ENCODE measurements around the gene SEC31A. TPM values are rescaled to one million over a fixed set of nuclear protein-coding genes. Genes with fewer than 3 reads are reported as not detected.
A peak's percentile ranks its signal among the peaks of the same experiment; 100 is the strongest.

Gene SEC31A
- total RNA-seq, 1 experiment from 2014 or later = 137 TPM

DNA sequence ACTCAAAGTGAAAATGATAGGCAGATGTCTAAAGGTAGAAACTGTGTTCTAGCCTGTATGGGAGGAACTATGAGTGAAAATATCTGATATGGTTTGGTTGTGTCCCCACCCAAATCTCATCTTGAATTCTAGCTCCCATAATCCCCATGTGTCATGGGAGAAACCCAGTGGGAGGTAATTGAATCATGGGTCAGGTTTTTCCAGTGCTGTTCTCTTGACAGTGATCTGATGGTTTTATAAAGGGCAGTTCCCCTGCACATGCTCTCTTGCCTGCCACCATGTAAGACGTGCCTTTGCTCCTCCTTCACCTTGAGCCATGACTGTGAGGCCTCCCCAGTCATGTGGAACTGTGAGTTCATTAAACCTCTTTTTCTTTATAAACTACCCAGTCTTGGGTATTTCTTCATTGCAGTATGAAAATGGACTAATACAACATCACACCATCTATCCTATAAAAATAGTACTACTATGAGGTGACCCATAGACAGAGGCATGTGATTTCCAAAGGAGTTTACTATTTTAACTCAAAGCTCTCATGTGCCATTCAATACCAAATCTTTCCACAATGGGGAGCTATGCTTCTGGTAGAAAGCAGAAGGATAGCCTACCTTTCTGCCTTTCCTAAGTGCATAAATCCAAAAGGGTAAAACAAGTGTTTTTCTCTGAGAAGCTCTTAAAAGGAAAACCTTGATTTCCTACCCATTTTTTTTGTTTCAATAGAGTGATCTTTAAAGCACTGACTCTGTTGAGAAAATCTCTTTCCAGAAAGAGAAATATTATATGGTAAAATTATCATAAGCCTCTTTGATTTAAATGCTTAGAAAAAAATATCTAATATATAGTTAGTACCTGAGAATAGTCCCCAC lies 38.8 kb downstream of the SEC31A start:
- H3K27ac Mint-ChIP-seq = peak overlapping the region; percentile 17; the same call in 1 of the 2 replicates
- peak; percentile 56; the same call in 1 of the 2 replicates for ATAC-seq

More for the DNA sequence above, 38.8 kb downstream of the SEC31A start:
- Mint-ChIP-seq H3K27me3 (ENCODE audit: low read depth) (no peaks in the 10 kb centered on the region), H3K9me3 (no peaks in the 10 kb centered on the region), H3K36me3 (peaks cover 68% of the 10 kb centered on the region), H3K4me1 (no peaks in the 10 kb centered on the region), H3K4me3 (no peak overlapping the region)
- DNase-seq (ENCODE audit: low spot score) = no peak
- CTCF ChIA-PET = interaction anchor here (0.6 to 1.6 kb wide), 14 partner anchors 9 to 428 kb away, joined by 3 to 10 read pairs (median 6); partner anchors contain the start of genes COPS4, SCD5 and THAP9
- TF ChIP-seq ESRRA (CRISPR knock-in tag; IDR thresholded peaks at IDR 0.05; ENCODE audit: borderline replicate concordance) (no peak), ZNF396 (CRISPR knock-in tag; IDR thresholded peaks at IDR 0.05; ENCODE audit: borderline replicate concordance) (no peak), ZNF121 (CRISPR knock-in tag; IDR thresholded peaks at IDR 0.05) (no peak), ZNF263 (CRISPR knock-in tag; IDR thresholded peaks at IDR 0.05; ENCODE audit: low read depth) (no peak), OVOL2 (CRISPR knock-in tag; IDR thresholded peaks at IDR 0.05; ENCODE audit: borderline replicate concordance) (no peak), SP1 (CRISPR knock-in tag; conservative IDR thresholded peaks at IDR 0.05) (no peak), SOX15 (CRISPR knock-in tag; IDR thresholded peaks at IDR 0.05) (no peak), SMAD4 (CRISPR knock-in tag; IDR thresholded peaks at IDR 0.05) (no peak), GRHL2 (CRISPR knock-in tag; IDR thresholded peaks at IDR 0.05; ENCODE audit: insufficient replicate concordance, severe bottlenecking) (no peak), NR2C2 (CRISPR knock-in tag; IDR thresholded peaks at IDR 0.05) (no peak), FOXJ3 (CRISPR knock-in tag; IDR thresholded peaks at IDR 0.05; ENCODE audit: borderline replicate concordance) (no peak)
- TF ChIP-seq, protein P1, sequence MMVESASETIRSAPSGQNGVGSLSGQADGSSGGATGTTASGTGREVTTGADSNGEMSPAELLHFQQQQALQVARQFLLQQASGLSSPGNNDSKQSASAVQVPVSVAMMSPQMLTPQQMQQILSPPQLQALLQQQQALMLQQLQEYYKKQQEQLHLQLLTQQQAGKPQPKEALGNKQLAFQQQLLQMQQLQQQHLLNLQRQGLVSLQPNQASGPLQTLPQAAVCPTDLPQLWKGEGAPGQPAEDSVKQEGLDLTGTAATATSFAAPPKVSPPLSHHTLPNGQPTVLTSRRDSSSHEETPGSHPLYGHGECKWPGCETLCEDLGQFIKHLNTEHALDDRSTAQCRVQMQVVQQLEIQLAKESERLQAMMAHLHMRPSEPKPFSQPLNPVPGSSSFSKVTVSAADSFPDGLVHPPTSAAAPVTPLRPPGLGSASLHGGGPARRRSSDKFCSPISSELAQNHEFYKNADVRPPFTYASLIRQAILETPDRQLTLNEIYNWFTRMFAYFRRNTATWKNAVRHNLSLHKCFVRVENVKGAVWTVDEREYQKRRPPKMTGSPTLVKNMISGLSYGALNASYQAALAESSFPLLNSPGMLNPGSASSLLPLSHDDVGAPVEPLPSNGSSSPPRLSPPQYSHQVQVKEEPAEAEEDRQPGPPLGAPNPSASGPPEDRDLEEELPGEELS (CRISPR knock-in tag; IDR thresholded peaks at IDR 0.05) = no peak
- TF ChIP-seq, protein P2, sequence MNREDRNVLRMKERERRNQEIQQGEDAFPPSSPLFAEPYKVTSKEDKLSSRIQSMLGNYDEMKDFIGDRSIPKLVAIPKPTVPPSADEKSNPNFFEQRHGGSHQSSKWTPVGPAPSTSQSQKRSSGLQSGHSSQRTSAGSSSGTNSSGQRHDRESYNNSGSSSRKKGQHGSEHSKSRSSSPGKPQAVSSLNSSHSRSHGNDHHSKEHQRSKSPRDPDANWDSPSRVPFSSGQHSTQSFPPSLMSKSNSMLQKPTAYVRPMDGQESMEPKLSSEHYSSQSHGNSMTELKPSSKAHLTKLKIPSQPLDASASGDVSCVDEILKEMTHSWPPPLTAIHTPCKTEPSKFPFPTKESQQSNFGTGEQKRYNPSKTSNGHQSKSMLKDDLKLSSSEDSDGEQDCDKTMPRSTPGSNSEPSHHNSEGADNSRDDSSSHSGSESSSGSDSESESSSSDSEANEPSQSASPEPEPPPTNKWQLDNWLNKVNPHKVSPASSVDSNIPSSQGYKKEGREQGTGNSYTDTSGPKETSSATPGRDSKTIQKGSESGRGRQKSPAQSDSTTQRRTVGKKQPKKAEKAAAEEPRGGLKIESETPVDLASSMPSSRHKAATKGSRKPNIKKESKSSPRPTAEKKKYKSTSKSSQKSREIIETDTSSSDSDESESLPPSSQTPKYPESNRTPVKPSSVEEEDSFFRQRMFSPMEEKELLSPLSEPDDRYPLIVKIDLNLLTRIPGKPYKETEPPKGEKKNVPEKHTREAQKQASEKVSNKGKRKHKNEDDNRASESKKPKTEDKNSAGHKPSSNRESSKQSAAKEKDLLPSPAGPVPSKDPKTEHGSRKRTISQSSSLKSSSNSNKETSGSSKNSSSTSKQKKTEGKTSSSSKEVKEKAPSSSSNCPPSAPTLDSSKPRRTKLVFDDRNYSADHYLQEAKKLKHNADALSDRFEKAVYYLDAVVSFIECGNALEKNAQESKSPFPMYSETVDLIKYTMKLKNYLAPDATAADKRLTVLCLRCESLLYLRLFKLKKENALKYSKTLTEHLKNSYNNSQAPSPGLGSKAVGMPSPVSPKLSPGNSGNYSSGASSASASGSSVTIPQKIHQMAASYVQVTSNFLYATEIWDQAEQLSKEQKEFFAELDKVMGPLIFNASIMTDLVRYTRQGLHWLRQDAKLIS (CRISPR knock-in tag; IDR thresholded peaks at IDR 0.05; ENCODE audit: borderline replicate concordance) = no peak
- TF ChIP-seq, protein P3, sequence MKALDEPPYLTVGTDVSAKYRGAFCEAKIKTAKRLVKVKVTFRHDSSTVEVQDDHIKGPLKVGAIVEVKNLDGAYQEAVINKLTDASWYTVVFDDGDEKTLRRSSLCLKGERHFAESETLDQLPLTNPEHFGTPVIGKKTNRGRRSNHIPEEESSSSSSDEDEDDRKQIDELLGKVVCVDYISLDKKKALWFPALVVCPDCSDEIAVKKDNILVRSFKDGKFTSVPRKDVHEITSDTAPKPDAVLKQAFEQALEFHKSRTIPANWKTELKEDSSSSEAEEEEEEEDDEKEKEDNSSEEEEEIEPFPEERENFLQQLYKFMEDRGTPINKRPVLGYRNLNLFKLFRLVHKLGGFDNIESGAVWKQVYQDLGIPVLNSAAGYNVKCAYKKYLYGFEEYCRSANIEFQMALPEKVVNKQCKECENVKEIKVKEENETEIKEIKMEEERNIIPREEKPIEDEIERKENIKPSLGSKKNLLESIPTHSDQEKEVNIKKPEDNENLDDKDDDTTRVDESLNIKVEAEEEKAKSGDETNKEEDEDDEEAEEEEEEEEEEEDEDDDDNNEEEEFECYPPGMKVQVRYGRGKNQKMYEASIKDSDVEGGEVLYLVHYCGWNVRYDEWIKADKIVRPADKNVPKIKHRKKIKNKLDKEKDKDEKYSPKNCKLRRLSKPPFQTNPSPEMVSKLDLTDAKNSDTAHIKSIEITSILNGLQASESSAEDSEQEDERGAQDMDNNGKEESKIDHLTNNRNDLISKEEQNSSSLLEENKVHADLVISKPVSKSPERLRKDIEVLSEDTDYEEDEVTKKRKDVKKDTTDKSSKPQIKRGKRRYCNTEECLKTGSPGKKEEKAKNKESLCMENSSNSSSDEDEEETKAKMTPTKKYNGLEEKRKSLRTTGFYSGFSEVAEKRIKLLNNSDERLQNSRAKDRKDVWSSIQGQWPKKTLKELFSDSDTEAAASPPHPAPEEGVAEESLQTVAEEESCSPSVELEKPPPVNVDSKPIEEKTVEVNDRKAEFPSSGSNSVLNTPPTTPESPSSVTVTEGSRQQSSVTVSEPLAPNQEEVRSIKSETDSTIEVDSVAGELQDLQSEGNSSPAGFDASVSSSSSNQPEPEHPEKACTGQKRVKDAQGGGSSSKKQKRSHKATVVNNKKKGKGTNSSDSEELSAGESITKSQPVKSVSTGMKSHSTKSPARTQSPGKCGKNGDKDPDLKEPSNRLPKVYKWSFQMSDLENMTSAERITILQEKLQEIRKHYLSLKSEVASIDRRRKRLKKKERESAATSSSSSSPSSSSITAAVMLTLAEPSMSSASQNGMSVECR (CRISPR knock-in tag; IDR thresholded peaks at IDR 0.05; ENCODE audit: borderline replicate concordance) = no peak
- TF ChIP-seq, protein P4, sequence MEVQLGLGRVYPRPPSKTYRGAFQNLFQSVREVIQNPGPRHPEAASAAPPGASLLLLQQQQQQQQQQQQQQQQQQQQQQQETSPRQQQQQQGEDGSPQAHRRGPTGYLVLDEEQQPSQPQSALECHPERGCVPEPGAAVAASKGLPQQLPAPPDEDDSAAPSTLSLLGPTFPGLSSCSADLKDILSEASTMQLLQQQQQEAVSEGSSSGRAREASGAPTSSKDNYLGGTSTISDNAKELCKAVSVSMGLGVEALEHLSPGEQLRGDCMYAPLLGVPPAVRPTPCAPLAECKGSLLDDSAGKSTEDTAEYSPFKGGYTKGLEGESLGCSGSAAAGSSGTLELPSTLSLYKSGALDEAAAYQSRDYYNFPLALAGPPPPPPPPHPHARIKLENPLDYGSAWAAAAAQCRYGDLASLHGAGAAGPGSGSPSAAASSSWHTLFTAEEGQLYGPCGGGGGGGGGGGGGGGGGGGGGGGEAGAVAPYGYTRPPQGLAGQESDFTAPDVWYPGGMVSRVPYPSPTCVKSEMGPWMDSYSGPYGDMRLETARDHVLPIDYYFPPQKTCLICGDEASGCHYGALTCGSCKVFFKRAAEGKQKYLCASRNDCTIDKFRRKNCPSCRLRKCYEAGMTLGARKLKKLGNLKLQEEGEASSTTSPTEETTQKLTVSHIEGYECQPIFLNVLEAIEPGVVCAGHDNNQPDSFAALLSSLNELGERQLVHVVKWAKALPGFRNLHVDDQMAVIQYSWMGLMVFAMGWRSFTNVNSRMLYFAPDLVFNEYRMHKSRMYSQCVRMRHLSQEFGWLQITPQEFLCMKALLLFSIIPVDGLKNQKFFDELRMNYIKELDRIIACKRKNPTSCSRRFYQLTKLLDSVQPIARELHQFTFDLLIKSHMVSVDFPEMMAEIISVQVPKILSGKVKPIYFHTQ (CRISPR knock-in tag; IDR thresholded peaks at IDR 0.05) = no peak
- POLR2A ChIA-PET = interaction anchor here (0.5 to 1.0 kb wide), 2 partner anchors 10 to 183 kb away, joined by 3 read pairs; partner anchors contain the start of gene COPS4
